Measurements from ENCODE around the gene KRT8.
"Not testable (repeated sequence)": the region's sequence is repeated elsewhere in the genome, so short reads cannot be mapped to it uniquely, and the experiment has no call there.

The KRT8 gene

GRCh38 chr12:52874573-52875435 is 30.1 kb downstream of the KRT8 start:
- DNase-seq (ENCODE audit: low read depth) = no peak

- DNase-seq (ENCODE audit: low read depth) = peak; percentile 41
Observed at GRCh38 chr12:52873832-52874572, 30.9 kb downstream of the KRT8 start.

GRCh38 chr12:52873513-52873831 is 31.4 kb downstream of the KRT8 start:
- DNase-seq (ENCODE audit: low read depth) = no peak

GRCh38 chr12:52872644-52873389 is 32.1 kb downstream of the KRT8 start:
- no peak for DNase-seq (ENCODE audit: low read depth)

GRCh38 chr12:52871291-52872039 is 33.4 kb downstream of the KRT8 start:
- no peak for DNase-seq (ENCODE audit: low read depth)

- no peak for DNase-seq (ENCODE audit: low read depth)
Observed at GRCh38 chr12:52870361-52871290, 34.2 kb downstream of the KRT8 start.

- DNase-seq (ENCODE audit: low read depth) = no peak
Observed at GRCh38 chr12:52867642-52868041, 37.2 kb downstream of the KRT8 start.

GRCh38 chr12:52867152-52867551 is 37.7 kb downstream of the KRT8 start:
- DNase-seq (ENCODE audit: low read depth) = no peak

GRCh38 chr12:52865090-52865944 is 39.6 kb downstream of the KRT8 start:
- DNase-seq (ENCODE audit: low read depth) = no peak

GRCh38 chr12:52862023-52862422 is 42.9 kb downstream of the KRT8 start:
- no peak for DNase-seq (ENCODE audit: low read depth)

- DNase-seq (ENCODE audit: low read depth) = no peak
Observed at GRCh38 chr12:52861511-52861910, 43.4 kb downstream of the KRT8 start.

GRCh38 chr12:52860102-52860823 is 44.6 kb downstream of the KRT8 start:
- no peak for DNase-seq (ENCODE audit: low read depth)

GRCh38 chr12:52857500-52857899 is 47.4 kb downstream of the KRT8 start:
- DNase-seq (ENCODE audit: low read depth) = no peak

- no peak for DNase-seq (ENCODE audit: low read depth)
Observed at GRCh38 chr12:52856787-52857186, 48.1 kb downstream of the KRT8 start.

GRCh38 chr12:52856077-52856476 is 48.8 kb downstream of the KRT8 start:
- DNase-seq (ENCODE audit: low read depth) = not testable (repeated sequence)

- DNase-seq (ENCODE audit: low read depth) = no peak
Observed at GRCh38 chr12:52851787-52852186, 53.1 kb downstream of the KRT8 start.

- DNase-seq (ENCODE audit: low read depth) = no peak
Observed at GRCh38 chr12:52850681-52851080, 54.2 kb downstream of the KRT8 start.

- DNase-seq (ENCODE audit: low read depth) = no peak
Observed at GRCh38 chr12:52849511-52849910, 55.4 kb downstream of the KRT8 start.

GRCh38 chr12:52848661-52849255 is 56.1 kb downstream of the KRT8 start, which contains the start of gene KRT78:
KRT78 (minus strand) TSS chr12:52848994; CDS start chr12:52848930, 64 bp downstream.
- DNase-seq (ENCODE audit: low read depth) = no peak
